H9 (cell line): ENCODE results near the gene RPL15. TPM values are rescaled to one million over a fixed set of nuclear protein-coding genes. Genes with fewer than 3 reads are reported as not detected.
"Not testable (repeated sequence)": the region's sequence is repeated elsewhere in the genome, so short reads cannot be mapped to it uniquely, and the experiment has no call there.

Experiments used
- DNase-seq: peaks from one replicate; pipeline ENCODE4 v3.0.0-alpha.2; 2017
- H2AFZ ChIP-seq: one replicate; pipeline ENCODE4 v1.6.1; 2013; ENCODE audit warnings: mild to moderate bottlenecking, low read length, control low read depth, moderate library complexity
- H2AK5ac ChIP-seq: 2 replicates; pipeline ENCODE4 v1.6.1; 2013; ENCODE audit warnings: low read length, control low read depth, mixed read lengths; ENCODE audit not compliant: insufficient read length
- H2BK120ac ChIP-seq: one replicate; pipeline ENCODE4 v1.6.1; 2013; ENCODE audit warnings: low read depth, mild to moderate bottlenecking, low read length, control low read depth, inconsistent platforms; ENCODE audit not compliant: poor library complexity, severe bottlenecking
- H2BK12ac ChIP-seq: 2 replicates; pipeline ENCODE4 v1.6.1; 2013; ENCODE audit warnings: low read length, control low read depth, mixed read lengths, low read depth; ENCODE audit not compliant: insufficient read length
- H2BK15ac ChIP-seq: 2 replicates; pipeline ENCODE4 v1.6.1; 2013; ENCODE audit warnings: low read depth, low read length, control low read depth
- H2BK20ac ChIP-seq: one replicate; pipeline ENCODE4 v1.6.1; 2013; ENCODE audit warnings: low read depth, mild to moderate bottlenecking, low read length, control low read depth, inconsistent platforms; ENCODE audit not compliant: poor library complexity, severe bottlenecking
- H2BK5ac ChIP-seq: 2 replicates; pipeline ENCODE4 v1.6.1; 2013; ENCODE audit warnings: low read length, control low read depth, mixed read lengths; ENCODE audit not compliant: insufficient read length
- H3K14ac ChIP-seq: 2 replicates; pipeline ENCODE4 v1.6.1; 2013; ENCODE audit warnings: low read length, control low read depth; ENCODE audit not compliant: insufficient read depth
- H3K18ac ChIP-seq: 2 replicates; pipeline ENCODE4 v1.6.1; 2013; ENCODE audit warnings: low read depth, mild to moderate bottlenecking, mixed read lengths, low read length, control low read depth; ENCODE audit not compliant: insufficient read length
- H3K23ac ChIP-seq: 2 replicates; pipeline ENCODE4 v1.6.1; 2013; ENCODE audit warnings: low read length, control low read depth, mixed read lengths, low read depth; ENCODE audit not compliant: insufficient read length
- H3K23me2 ChIP-seq: 2 replicates; pipeline ENCODE4 v1.6.1; 2013; ENCODE audit warnings: low read depth, mild to moderate bottlenecking, mixed read lengths, low read length, control low read depth; ENCODE audit not compliant: insufficient read length, poor library complexity, severe bottlenecking
- H3K27ac ChIP-seq: 2 replicates; pipeline ENCODE4 v1.5.1; 2013; ENCODE audit warnings: low read length, control low read depth, mixed read lengths, low read depth; ENCODE audit not compliant: insufficient read length
- H3K27me3 ChIP-seq: 2 replicates; pipeline ENCODE4 v1.6.1; 2013; ENCODE audit warnings: low read length, control low read depth, inconsistent platforms; ENCODE audit not compliant: insufficient read depth
- H3K4ac ChIP-seq: 2 replicates; pipeline ENCODE4 v1.6.1; 2013; ENCODE audit warnings: low read depth, mild to moderate bottlenecking, control low read depth, inconsistent platforms, low read length, moderate library complexity
- H3K4me1 ChIP-seq: 2 replicates; pipeline ENCODE4 v1.6.1; 2013; ENCODE audit warnings: low read length, control low read depth, inconsistent platforms; ENCODE audit not compliant: insufficient read depth
- H3K4me2 ChIP-seq: 2 replicates; pipeline ENCODE4 v1.6.1; 2013; ENCODE audit warnings: low read length, control low read depth, mixed read lengths; ENCODE audit not compliant: insufficient read length, insufficient read depth
- H3K56ac ChIP-seq: 2 replicates; pipeline ENCODE4 v1.6.1; 2013; ENCODE audit warnings: low read depth, mild to moderate bottlenecking, mixed read lengths, low read length, control low read depth; ENCODE audit not compliant: insufficient read length
- H3K79me1 ChIP-seq: 2 replicates; pipeline ENCODE4 v1.6.1; 2013; ENCODE audit warnings: low read depth, mild to moderate bottlenecking, moderate library complexity, low read length, control low read depth, inconsistent platforms; ENCODE audit not compliant: insufficient read depth, poor library complexity, severe bottlenecking
- H3K79me2 ChIP-seq: 2 replicates; pipeline ENCODE4 v1.6.1; 2013; ENCODE audit warnings: low read length, control low read depth, inconsistent platforms; ENCODE audit not compliant: insufficient read depth
- H3K9ac ChIP-seq: 2 replicates; pipeline ENCODE4 v1.6.1; 2013; ENCODE audit warnings: low read length, control low read depth, mixed read lengths; ENCODE audit not compliant: insufficient read length; ENCODE audit errors: extremely low read depth
- H3K9me3 ChIP-seq: one replicate; pipeline ENCODE4 v1.6.1; 2013; ENCODE audit warnings: low read depth, low read length, inconsistent platforms; ENCODE audit not compliant: control insufficient read depth
- H3T11ph ChIP-seq: one replicate; pipeline ENCODE4 v1.6.1; 2013; ENCODE audit warnings: mild to moderate bottlenecking, low read length, control low read depth, inconsistent platforms
- H4K20me1 ChIP-seq: one replicate; pipeline ENCODE4 v1.6.1; 2013; ENCODE audit not compliant: control insufficient read depth, insufficient read length, insufficient read depth
- H4K5ac ChIP-seq: 2 replicates; pipeline ENCODE4 v1.6.1; 2013; ENCODE audit warnings: low read depth, mild to moderate bottlenecking, mixed read lengths, low read length, control low read depth; ENCODE audit not compliant: insufficient read length
- H4K8ac ChIP-seq: replicated peaks from 2 replicates; pipeline ENCODE4 v1.6.1; 2013; ENCODE audit warnings: low read length, control low read depth, mixed read lengths, low read depth; ENCODE audit not compliant: insufficient read length
- H4K91ac ChIP-seq: 2 replicates; pipeline ENCODE4 v1.6.1; 2013; ENCODE audit warnings: low read depth, mild to moderate bottlenecking, moderate library complexity, mixed read lengths, low read length, control low read depth; ENCODE audit not compliant: insufficient read length
- H3K27ac Mint-ChIP-seq, 3 experiments: 2 replicates in 2 of 3; 3 replicates in 1 of 3; pipeline ENCODE4 v1.8.0; 2020 to 2021; ENCODE audit warnings: mixed read lengths in 3 of 3, mild to moderate bottlenecking in 1 of 3, moderate library complexity in 1 of 3
- H3K27me3 Mint-ChIP-seq: 2 replicates; pipeline ENCODE4 v1.8.0; 2021; ENCODE audit warnings: low read depth, mild to moderate bottlenecking, moderate library complexity, mixed read lengths
- H3K36me3 Mint-ChIP-seq, 3 experiments: 2 replicates in 2 of 3; 3 replicates in 1 of 3; pipeline ENCODE4 v1.8.0; 2020 to 2021; ENCODE audit warnings: low read depth in 3 of 3, mixed read lengths in 3 of 3; ENCODE audit not compliant: insufficient read depth in 1 of 3
- H3K4me1 Mint-ChIP-seq, 2 experiments: 2 replicates each; pipeline ENCODE4 v1.8.0; 2020; ENCODE audit warnings: mixed read lengths in 2 of 2
- H3K4me3 Mint-ChIP-seq, 2 experiments: 2 replicates in 1 of 2; 3 replicates in 1 of 2; pipeline ENCODE4 v1.8.0; 2020 to 2021; ENCODE audit warnings: mild to moderate bottlenecking in 2 of 2, mixed read lengths in 2 of 2, moderate library complexity in 1 of 2
- H3K9me3 Mint-ChIP-seq, 2 experiments: 2 replicates in 1 of 2; 3 replicates in 1 of 2; pipeline ENCODE4 v1.8.0; 2020; ENCODE audit warnings: mild to moderate bottlenecking in 2 of 2, mixed read lengths in 2 of 2, moderate library complexity in 1 of 2
- whole genome bisulfite sequencing: extraction: QIAGEN DNeasy Blood & Tissue Kit; methylation state at CpG from one replicate; pipeline ENCODE4 v1.1.7; 2013; ENCODE audit warnings: missing lambda C conversion rate, low lambda C conversion rate, mixed read lengths; ENCODE audit not compliant: insufficient read length; ENCODE audit errors: extremely low coverage; 5-methylcytosine and 5-hydroxymethylcytosine counted together
- total RNA-seq: library from RNA; stranded (reverse); gene quantifications from 2 replicates; pipeline ENCODE4 v1.2.1, GENCODE V29; 2021
- TF ChIP-seq, protein P1 (sequence below): fragments of 200-600 bp; sonication (generic); conservative IDR thresholded peaks from 3 replicates; pipeline ENCODE4 v1.8.0; 2021; ENCODE audit warnings: antibody characterized with exemption, mild to moderate bottlenecking

The RPL15 gene
- total RNA-seq, 1 experiment from 2014 or later, result 2,794 TPM

- no peak overlapping the region for H2BK120ac ChIP-seq
- TF ChIP-seq, protein P1, sequence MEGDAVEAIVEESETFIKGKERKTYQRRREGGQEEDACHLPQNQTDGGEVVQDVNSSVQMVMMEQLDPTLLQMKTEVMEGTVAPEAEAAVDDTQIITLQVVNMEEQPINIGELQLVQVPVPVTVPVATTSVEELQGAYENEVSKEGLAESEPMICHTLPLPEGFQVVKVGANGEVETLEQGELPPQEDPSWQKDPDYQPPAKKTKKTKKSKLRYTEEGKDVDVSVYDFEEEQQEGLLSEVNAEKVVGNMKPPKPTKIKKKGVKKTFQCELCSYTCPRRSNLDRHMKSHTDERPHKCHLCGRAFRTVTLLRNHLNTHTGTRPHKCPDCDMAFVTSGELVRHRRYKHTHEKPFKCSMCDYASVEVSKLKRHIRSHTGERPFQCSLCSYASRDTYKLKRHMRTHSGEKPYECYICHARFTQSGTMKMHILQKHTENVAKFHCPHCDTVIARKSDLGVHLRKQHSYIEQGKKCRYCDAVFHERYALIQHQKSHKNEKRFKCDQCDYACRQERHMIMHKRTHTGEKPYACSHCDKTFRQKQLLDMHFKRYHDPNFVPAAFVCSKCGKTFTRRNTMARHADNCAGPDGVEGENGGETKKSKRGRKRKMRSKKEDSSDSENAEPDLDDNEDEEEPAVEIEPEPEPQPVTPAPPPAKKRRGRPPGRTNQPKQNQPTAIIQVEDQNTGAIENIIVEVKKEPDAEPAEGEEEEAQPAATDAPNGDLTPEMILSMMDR, result no peak
- H3K4me3 Mint-ChIP-seq, result no peak overlapping the region
- H3K4ac ChIP-seq, result no peak overlapping the region
- H4K8ac ChIP-seq, result no peak overlapping the region
- H2BK5ac ChIP-seq, result no peak overlapping the region
- no peak overlapping the region for H3K27ac ChIP-seq
- H2BK20ac ChIP-seq, result no peak overlapping the region
- no peak overlapping the region for H3K9ac ChIP-seq
- no peaks in the 10 kb centered on the region for H3K27me3 ChIP-seq
- H2AFZ ChIP-seq, result no peak overlapping the region
- H3K36me3 Mint-ChIP-seq, result peaks cover 41 to 55% (median 49%) of the 10 kb centered on the region in 3 experiments
- no peak overlapping the region for H2AK5ac ChIP-seq
- H3K4me1 Mint-ChIP-seq, result peaks cover 7 to 15% of the 10 kb centered on the region in 2 experiments; a peak in 3 of 4 replicates
- peaks cover 17 to 28% of the 10 kb centered on the region in 2 experiments for H3K9me3 Mint-ChIP-seq
- H3K79me2 ChIP-seq, result peaks cover 3% of the 10 kb centered on the region; the same call in 1 of the 2 replicates
- H3K18ac ChIP-seq, result no peak overlapping the region
- H3K4me2 ChIP-seq, result no peak overlapping the region
- no peaks in the 10 kb centered on the region for H3K9me3 ChIP-seq
- H3K79me1 ChIP-seq, result no peaks in the 10 kb centered on the region
- no peak for DNase-seq
- no peak overlapping the region for H3K27ac Mint-ChIP-seq
- no peaks in the 10 kb centered on the region for H3K23me2 ChIP-seq
- no peak overlapping the region for H4K91ac ChIP-seq
- H3K14ac ChIP-seq, result no peak overlapping the region
- H3T11ph ChIP-seq, result no peak overlapping the region
- no peak overlapping the region for H2BK15ac ChIP-seq
- no peak overlapping the region for H4K5ac ChIP-seq
- no peak overlapping the region for H2BK12ac ChIP-seq
- H3K56ac ChIP-seq, result no peak overlapping the region
- no peak overlapping the region for H3K23ac ChIP-seq
- H4K20me1 ChIP-seq, result no peaks in the 10 kb centered on the region
- no CpG with 5 or more reads among the region's 4 CpGs for WGBS
- H3K27me3 Mint-ChIP-seq, result no peaks in the 10 kb centered on the region
- no peaks in the 10 kb centered on the region for H3K4me1 ChIP-seq
Measured at GRCh38 chr3:23880703-23881339, 36.1 kb upstream of the RPL15 start.

DNA sequence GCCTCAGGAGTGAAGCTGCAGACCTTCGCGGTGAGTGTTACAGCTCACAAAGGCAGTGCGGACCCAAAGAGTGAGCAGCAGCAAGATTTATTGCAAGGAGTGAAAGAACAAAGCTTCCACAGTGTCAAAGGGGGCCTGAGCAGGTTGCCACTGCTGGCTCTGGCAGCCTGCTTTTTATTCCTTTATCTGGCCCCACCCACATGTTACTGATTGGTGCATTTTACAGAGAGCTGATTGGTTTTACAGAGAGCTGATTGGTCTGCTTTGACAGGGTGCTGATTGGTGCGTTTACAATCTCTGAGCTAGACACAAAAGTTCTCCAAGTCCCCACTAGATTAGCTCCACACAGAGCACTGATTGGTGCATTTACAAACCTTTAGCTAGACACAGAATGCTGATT is 34.9 kb upstream of the RPL15 start:
- not testable (repeated sequence) for H2BK12ac ChIP-seq, H2AK5ac ChIP-seq, H3K4ac ChIP-seq, H2AFZ ChIP-seq, H3K79me1 ChIP-seq, H3K27ac ChIP-seq, DNase-seq, H3K23me2 ChIP-seq, H3K18ac ChIP-seq, H3K4me1 Mint-ChIP-seq, H3K9ac ChIP-seq, H3K79me2 ChIP-seq, H2BK5ac ChIP-seq, H4K8ac ChIP-seq, H2BK20ac ChIP-seq, H3K27me3 ChIP-seq, H4K5ac ChIP-seq, H2BK15ac ChIP-seq, H2BK120ac ChIP-seq, H3K4me3 Mint-ChIP-seq, H3K27me3 Mint-ChIP-seq, H3K56ac ChIP-seq, H3K14ac ChIP-seq, H4K91ac ChIP-seq, H3T11ph ChIP-seq, H3K4me2 ChIP-seq, H3K9me3 ChIP-seq, H3K4me1 ChIP-seq, H3K23ac ChIP-seq, H4K20me1 ChIP-seq
- H3K27ac Mint-ChIP-seq, result peak overlapping the region; percentile 20 to 62 (median 21); a peak in 5 of 7 replicates
- no CpG with 5 or more reads among the region's 4 CpGs for WGBS
- H3K9me3 Mint-ChIP-seq, result peaks cover 17 to 24% of the 10 kb centered on the region in 2 experiments
- peaks cover 41 to 46% (median 43%) of the 10 kb centered on the region in 3 experiments for H3K36me3 Mint-ChIP-seq
